ENCODE measurements around the gene DLEC1. TPM values are rescaled to one million over a fixed set of nuclear protein-coding genes. Genes with fewer than 3 reads are reported as not detected.

DLEC1 gene
- total RNA-seq, 1 experiment from 2014 or later = not detected

DNA sequence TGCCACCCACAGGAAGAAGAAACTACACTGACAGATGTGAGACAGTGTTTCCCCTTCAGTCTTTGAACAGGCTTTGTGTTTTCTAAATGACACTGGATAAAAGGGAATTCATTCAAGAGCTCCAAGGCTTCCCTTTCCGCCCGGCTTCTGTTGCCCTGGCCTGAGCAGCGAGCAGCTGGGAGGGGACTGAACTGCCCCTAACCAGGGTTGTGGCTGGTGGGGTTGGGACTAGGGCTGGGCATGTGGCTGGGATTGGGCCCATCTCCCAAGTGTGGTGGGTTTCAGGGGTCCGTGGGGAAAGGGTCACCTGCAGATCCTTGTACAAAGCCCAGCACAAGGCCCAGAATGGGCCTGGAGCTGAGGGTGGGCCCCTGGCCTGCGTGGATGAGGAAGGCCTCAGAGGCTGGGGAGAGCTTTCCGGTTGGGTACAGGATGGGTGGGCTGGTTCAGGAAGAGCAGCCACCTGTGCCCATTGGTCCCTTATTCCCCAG, 38.0 kb upstream of the DLEC1 start:
- no peak for DNase-seq (ENCODE audit: low spot score)

DNA sequence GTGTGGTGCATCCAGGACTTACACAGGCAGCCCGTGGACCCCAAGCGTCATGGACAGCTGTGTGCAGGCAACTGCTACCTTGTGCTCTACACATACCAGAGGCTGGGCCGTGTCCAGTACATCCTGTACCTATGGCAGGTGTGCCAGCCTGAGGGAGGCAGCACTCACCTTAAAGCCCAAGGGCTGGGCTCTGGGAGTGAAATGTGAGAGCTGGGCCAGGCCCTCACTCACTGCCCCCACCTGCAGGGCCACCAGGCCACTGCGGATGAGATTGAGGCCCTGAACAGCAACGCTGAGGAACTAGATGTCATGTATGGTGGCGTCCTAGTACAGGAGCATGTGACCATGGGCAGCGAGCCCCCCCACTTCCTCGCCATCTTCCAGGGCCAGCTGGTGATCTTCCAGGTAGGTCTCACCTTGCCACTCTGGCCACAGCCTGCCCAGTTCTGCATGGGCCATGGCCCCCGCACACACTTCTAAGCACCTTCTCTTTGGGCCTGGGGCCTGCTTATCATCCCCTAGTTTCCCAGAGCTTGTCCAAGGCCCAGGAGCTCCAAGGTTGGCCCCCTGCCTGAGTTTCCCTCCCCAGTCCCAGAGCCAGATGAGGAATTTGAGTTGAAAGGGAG, 37.4 kb upstream of the DLEC1 start:
- no peak for DNase-seq (ENCODE audit: low spot score)

DNA sequence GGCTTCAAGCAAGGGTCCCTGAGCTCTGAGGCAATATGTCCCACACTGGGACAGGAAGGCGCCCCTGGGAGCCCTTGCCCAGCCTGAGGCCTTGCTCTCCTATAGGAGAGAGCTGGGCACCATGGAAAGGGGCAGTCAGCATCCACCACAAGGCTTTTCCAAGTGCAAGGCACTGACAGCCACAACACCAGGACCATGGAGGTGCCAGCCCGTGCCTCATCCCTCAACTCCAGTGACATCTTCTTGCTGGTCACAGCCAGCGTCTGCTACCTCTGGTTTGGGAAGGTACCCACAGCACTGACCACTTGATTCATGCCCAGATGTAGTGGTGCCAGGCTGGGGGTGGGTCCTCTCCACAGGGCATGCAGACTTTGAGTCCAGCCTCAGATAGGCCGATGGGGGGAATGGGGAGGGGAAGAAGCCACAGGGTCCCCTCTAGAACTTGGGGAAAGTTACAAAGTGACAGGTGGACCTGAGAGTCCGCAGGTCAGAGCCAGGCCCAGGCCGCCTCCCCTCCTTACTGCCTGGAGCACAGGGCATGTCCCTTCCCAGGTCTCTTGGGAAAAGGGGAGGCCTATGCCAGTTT, 36.6 kb upstream of the DLEC1 start:
- DNase-seq (ENCODE audit: low spot score) = no peak

DNA sequence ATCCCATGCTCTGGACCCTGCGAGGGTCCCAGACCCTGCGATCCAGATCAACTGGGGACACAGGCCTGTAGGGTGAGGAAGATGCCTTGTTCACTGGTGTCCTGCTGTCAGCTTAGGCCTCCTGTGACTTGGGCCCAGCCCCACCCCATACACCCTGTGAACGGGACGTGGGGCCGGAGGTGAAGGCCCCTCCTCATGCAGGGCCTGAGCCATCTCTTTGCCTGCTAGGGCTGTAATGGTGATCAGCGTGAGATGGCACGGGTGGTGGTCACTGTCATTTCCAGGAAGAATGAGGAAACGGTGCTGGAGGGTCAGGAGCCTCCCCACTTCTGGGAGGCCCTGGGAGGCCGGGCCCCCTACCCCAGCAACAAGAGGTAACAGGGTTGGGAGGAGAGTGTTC, 36.1 kb upstream of the DLEC1 start:
- DNase-seq (ENCODE audit: low spot score) = no peak

DNA sequence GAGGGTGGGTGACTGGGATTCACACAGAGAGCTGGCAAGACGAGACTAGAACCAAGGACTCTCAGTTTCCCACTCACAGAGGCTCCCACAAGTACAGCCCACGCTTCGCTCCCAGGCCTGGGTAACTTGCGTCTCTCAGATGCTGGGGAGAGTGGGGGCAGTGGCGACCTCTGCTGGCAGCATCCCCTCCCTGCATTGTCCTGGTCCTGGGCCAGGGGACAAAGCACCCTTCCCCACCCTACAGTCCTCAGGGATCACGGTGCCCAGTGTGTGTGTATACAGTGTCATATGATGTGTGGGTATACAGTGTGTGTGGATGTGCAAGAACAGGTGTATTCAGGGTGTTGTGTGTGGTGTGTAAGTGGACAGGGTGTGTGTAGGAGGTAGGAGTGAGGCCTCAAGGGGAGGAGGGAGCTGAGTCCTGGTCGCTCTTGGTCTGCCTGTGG, 35.6 kb upstream of the DLEC1 start:
- peak; percentile 33 for DNase-seq (ENCODE audit: low spot score)

DNA sequence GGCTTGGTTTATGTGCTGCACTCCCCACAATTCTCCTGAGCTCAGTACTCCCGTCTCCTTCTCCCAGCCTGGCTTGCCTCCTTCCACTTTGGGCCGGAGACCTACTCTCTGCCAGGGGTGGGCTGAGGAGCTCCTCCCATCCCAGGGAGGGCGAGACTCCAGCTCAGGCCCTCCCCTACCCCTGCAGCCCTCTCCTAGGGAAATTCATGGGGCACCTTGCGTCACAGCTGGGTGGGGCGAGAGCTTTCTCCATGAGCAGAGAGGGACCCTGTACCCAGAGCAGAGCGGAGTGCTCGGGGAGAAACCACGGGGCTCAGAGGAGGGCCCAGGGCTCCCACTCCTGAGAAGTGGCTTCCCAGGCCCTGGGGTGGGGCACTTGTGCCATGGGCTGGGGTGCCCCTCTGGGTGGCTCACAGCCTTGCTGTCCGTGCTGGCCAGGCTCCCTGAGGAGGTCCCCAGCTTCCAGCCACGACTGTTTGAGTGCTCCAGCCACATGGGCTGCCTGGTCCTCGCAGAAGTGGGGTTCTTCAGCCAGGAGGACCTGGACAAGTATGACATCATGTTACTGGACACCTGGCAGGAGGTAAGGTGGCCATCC, 35.1 kb upstream of the DLEC1 start:
- no peak for DNase-seq (ENCODE audit: low spot score)

DNA sequence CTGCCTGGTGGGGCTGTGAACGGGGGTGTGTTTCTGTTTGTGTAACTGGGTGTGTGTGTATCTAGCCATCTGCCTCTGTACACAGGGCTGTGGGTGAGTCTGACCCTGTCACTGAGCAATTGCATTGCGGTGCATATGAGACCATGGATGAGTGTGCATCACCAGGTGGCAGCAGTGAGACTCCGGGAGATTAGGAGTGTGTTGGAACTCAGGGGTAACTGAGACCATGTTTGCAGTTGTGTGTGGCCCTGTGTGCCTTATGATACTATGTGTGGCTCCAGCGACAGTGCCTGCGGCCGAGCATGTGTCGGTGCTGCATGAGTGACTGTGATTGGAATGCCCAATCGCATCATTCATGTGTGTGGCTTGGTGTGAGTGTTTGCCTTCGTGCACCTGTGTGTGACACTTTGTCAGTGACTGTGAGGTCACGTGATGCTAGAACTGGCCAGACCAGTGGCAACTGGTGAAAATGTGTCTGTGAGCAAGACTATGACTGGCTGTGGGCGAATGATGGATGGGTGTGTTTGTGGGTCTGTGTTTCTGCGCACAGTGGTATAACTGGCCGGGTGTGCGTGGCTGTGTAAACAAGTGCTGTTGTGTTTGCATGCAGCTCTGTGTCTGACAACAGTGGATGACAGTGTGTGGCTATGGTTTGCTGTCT, 34.5 kb upstream of the DLEC1 start:
- peak; percentile 54 for DNase-seq (ENCODE audit: low spot score)

DNA sequence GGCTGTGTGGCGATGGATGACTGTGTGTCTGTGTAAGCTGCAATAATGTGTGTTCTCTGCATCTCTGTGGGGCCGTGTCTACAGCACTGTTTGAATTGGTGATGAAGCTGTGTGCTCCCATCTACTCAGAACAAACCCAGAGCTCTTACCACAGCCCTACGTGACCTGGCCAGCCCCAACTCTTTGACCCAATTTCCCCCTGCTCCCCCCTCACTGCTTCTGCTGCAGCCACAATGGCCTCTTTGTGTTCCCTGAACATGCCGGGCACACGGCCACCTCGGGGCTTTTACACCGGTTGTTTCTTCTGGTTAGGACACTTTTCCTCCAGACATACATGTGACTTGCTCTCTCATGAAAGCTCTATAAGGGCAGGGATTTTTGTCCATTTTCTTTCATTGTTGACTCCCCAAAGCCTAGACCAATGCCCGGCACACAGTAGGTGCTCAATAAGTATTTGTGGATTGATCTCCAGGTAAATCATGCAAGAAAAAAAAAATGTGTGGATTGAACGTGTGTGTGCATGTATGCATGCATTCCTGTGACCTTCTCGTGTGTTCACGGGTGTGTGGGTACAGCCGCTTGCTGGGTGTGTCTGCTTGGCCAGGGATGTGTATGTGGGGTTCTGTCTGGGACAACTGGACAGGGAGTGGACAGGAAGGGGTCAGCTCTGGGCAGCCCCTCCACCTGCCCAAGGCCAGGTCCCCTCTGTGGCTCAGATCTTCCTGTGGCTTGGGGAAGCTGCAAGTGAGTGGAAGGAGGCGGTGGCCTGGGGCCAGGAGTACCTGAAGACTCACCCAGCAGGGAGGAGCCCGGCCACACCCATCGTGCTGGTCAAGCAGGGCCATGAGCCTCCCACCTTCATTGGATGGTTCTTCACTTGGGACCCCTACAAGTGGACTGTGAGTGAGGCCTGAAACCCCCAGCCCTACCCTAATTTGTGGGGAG, 33.7 kb upstream of the DLEC1 start:
- DNase-seq (ENCODE audit: low spot score) = no peak

DNA sequence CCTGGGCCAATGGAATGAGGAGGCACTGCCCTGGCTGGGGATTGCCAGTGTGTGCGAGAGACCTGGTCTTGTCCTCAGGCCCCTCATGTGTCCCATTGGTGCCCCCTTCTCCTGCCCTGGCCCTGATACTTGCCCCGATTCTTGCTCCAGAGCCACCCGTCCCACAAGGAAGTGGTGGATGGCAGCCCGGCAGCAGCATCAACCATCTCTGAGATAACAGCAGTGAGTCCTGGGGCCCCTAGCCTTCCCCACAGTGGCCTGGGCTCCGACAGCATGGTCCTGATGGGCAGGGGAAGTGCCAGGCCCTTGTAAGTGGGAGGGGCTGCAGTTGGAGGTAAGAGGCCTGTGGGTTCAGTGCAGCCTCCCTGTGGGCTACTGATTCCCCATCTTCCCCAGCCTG, 33.0 kb upstream of the DLEC1 start:
- no peak for DNase-seq (ENCODE audit: low spot score)

DNA sequence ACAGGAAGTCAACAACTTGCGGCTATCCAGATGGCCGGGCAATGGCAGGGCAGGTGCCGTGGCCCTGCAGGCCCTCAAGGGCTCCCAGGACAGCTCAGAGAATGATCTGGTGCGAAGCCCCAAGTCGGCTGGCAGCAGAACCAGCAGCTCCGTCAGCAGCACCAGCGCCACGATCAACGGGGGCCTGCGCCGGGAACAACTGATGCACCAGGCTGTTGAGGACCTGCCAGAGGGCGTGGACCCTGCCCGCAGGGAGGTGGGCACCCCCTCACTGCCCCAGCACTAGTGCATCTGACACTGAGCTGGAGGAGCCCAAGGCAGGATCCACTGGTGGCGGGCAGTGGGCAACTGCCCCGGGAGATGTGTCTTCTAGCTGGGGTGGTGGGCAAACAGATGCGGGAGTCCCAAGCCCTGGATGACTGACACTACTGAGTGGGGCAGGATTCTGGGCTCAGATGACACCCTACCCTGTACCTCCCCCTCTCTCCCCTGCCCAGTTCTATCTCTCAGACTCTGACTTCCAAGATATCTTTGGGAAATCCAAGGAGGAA, 32.5 kb upstream of the DLEC1 start:
- DNase-seq (ENCODE audit: low spot score) = no peak

DNA sequence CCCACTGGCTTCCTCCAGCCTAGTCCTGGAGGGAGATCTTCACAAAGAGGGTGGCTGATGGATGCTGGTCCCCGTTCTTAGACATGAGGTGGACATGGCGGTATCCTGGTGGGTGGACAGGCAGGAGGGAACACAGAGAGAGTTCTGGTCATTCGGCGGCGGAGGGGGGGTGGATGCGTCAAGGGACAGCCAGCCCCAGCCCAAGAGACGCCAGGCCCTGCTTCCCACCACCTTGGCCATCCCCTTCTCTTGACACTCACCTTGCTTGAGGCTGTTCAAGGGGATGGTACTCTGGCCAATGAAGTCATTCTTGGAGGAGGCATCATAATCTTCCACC, 31.3 kb upstream of the DLEC1 start:
- DNase-seq (ENCODE audit: low spot score) = no peak

DNA sequence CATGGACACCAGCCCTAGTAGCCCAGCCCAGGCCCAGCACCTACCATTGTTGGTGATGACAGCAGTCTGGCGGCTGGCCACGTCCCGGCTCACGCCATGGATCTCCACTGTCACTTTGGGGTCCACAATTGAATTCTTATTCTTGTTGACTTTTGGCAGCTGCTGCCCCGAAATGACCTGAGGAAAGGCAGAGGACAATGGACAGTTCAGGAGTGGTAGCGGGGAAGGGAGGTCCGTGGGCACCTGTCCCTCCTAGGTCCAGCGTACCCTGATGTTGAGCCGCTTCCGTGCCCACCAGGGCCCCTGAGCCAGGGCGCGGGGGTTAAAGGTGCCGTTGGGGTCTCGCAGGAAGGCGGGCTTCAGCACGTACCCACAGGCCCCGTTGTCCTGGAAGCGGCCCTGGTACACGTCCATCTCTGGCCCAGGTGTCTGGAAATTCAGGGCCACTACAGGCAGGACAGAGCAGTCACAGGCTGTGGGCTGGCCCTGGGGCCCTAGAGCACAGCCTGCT, 30.8 kb upstream of the DLEC1 start:
- DNase-seq (ENCODE audit: low spot score) = no peak

DNA sequence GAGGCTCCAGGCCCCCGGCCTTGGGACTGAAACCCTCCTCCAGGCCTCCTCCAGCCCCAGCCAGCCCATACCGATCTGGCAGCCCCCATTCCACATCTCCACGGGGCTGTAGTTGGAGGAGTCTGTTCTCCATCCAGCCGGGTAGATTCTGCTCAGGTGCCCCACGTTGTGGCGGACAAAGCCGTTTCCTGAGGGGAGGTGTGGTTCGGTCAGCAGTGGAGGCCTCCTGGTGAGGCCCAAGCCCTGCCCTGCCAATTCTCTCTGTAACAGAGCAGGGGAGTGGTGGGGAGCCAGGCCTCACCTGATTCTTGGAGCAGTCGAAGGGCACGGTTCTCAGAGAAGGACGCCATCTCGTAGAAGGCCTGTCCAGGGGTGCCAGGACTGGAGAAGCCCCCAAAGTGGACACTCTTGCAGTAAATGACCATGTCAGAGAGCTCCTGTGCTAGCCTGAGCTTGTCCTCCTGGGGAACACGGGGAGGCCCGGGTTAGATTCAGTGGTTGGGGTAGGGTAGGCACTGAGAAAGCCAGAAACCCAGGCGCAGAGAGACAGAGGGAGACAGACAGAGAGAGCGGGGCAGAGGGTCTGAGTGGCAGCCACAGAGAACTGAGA, 29.9 kb upstream of the DLEC1 start:
- no peak for DNase-seq (ENCODE audit: low spot score)

DNA sequence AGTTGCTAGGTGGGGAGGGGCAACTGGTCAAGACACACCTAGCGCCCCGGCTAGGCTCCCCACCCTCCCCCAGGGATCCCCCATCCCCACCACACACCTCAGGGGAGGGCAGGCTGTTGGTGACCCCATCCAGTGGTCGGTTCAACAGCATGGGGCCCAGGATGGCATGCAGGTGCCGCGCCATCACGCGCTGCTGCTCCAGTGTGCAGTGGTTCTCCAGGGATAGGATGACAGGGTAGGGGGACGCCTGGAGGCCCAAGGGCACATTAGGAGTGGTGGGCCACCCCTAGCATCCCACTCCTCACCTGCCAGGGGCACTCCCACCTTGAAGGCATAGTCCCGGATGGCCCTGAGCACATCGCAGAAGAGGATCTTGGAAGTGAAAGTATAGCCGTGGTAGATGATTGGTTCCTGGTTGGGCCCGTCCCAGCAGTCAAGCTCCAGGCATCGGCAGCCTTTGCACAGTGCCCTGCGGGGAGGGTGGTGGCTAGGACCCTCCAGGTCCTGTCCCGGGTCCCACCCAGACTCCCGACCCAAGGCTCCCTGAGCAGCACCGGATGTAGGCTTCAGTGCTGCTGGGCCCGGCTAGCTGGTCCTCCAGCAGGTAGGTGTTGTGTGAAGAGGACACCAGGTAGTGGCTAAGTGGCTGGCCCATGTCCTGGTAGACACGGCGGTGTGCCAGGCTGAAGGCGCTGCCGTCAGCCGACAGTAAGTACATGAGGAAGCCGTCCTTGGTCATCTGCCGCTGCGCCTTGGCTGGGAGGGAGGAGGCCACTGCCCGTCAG, 29.0 kb upstream of the DLEC1 start:
- DNase-seq (ENCODE audit: low spot score) = no peak

DNA sequence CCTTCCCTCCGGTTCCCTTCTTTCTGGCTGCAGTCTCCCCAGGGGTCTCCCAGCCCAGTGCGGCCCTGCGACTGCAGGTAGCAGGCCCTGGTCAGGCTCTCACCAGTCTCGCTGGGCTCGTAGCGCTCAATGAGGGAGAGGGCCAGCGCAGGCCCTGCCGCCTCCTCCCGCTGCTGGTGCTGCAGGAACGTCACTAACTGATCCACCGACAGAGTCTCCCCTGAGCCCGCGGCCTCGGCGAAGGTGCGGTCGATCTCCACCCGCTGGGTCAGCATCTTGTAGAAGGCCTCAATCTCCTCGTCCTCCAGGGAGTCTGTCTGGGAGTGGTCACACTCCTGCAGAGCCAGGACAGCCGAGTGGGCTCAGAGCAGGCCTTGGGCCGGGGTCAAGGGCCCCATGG, 27.9 kb upstream of the DLEC1 start:
- DNase-seq (ENCODE audit: low spot score) = no peak

DNA sequence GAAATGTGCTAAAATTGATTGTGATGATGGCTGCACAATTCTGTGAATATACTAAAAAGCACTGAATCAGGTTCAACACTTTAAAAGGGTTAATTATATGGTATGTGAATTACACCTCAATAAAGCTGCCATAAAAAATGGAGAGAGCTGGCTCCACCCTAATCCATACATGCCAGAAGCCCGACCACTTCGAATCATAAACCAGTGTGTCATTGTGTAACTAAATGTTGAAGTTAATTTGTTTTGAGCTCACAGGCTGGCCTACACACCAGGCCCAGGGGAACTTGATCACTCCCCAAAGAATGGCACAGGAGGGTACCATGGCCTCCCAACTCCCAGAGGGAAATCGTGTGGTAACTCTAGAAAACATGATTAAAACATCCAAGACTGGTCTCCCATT, 23.5 kb upstream of the DLEC1 start:
- DNase-seq (ENCODE audit: low spot score) = no peak

DNA sequence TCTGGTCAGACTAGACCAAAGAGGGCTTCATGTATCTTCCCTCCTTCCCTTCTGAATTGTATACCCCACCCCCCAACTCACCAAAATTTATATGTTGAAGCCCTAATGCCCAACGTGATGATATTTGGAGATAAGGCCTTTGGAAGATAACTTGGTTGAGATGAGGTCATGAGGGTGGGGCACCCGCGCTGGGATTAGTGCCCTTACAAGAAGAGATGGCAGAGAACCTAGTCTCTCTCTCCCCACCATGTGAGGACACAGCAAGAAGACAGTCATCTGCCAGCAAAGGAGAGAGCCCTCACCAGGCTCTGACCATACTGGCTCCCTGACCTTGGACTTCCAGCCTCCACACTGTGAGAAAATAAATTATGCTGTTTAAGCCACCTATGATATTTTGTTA, 23.0 kb upstream of the DLEC1 start:
- no peak for DNase-seq (ENCODE audit: low spot score)

DNA sequence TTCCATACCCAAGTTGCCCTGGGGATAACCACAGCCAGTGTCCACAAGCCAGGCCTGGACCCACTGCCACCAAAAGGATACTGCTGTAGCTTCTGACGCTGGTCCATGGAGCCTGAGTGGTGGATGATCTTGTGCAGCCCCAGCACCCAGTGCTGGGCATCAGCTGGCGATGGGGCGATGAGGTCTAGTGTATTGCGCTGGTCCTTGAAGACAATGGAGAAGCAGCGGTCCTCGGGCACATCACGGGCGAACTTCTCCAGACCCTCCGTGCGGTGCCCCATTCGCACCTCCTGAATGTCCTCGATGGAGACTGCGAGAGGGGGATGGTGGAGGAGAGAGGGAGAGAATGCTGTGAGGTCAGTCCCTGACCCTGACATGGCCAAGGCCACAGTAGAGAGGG, 22.6 kb upstream of the DLEC1 start:
- DNase-seq (ENCODE audit: low spot score) = no peak

DNA sequence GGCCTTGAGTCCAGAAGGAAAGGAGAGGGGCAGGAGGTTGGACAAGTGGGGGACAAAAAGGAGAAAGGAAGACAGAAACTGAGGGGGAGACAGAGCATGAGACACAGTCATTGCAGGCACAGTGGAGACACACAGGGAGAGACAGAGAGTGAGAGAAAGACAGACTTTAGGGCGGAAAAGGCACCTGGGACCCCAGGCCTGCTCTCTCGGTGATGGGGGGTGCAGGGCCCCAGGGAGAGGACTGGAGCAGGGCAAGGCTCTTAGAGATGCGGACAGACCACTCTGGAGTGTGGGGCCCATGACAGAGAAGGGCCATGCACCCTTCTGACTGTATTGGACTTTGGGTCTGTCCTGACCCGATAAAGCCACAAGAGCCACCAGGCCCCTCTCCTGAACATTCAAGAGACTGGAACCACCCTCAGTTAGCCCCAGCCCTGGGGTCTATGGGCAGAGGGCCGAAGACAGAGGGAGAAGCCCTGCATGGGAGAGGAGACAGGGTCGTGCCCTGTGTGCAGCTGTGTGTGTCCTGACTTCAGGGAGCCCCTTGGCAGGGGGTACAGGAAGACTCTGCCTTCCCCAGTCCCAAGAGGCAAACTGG, 22.1 kb upstream of the DLEC1 start:
- DNase-seq (ENCODE audit: low spot score) = no peak
